Upper lobe of right lung (tissue), 1 donor: ENCODE measurements around the gene FILIP1L. TPM values are rescaled to one million over a fixed set of nuclear protein-coding genes. Genes with fewer than 3 reads are reported as not detected.

ENCODE experiments used
- ATAC-seq: fragments of 200-7000 bp; cut with Tn5 transposase; one replicate; pipeline ENCODE4 v1.9.1; 2020; ENCODE audit warnings: mild to moderate bottlenecking, moderate library complexity
- DNase-seq: peaks from one replicate; pipeline ENCODE4 v3.0.0-alpha.2; 2020
- H3K27ac ChIP-seq: fragments of 200-600 bp; one replicate; pipeline ENCODE4 v1.8.0; 2022
- H3K27me3 ChIP-seq: fragments of 200-600 bp; one replicate; pipeline ENCODE4 v1.8.0; 2022; ENCODE audit warnings: mild to moderate bottlenecking
- H3K36me3 ChIP-seq: fragments of 200-600 bp; one replicate; pipeline ENCODE4 v1.8.0; 2022
- H3K4me1 ChIP-seq: fragments of 200-600 bp; one replicate; pipeline ENCODE4 v1.8.0; 2022
- H3K4me3 ChIP-seq: fragments of 200-600 bp; one replicate; pipeline ENCODE4 v1.8.0; 2022; ENCODE audit warnings: mild to moderate bottlenecking
- H3K9me3 ChIP-seq: fragments of 200-600 bp; one replicate; pipeline ENCODE4 v1.8.0; 2022
- CTCF ChIP-seq: fragments of 200-600 bp; IDR thresholded peaks from one replicate; pipeline ENCODE4 v1.8.0; 2022; ENCODE audit warnings: antibody characterized with exemption
- intact Hi-C: fragments of 100-400 bp; cut with DNase I; formaldehyde crosslinking; loops from one replicate; pipeline ENCODE4 v1.11.0; 2022
- total RNA-seq: library from RNA; stranded (reverse); fragmentation: NEBNext Ultra II Directional; extraction: Animal tissue kit (Norgen Biotek cat#: 25700); gene quantifications from one replicate; pipeline ENCODE4 v1.2.1, GENCODE V29; 2021
- donor health status: DM: no; HTN: yes; CAD: no; lungs with severe emphysema.

FILIP1L gene
- total RNA-seq, 1 donor from 2014 or later, result 43.2 TPM

DNA sequence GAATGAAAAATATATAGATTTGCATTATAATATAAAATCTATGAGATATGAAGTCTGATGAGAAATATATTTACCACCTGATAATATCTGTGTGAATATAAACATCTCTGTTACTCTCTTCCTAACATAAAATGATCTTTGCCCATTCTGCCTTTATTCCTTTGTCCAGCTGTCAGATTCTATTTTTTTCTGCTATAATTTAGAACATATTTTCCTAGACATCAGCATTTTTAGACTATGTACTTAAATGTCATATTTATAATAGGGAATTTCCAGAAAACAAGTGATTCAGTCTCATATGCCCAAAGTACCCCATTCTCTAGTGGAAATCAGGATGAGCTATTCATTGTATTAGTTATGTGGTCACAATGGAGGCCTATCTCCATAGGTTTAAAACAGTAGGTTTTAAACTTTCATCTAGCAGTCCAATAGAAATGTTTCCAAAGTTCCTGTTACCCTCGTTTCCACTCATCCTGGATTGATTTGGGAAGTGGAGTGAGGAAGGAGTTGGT lies 83.3 kb downstream of the FILIP1L start:
- no peak for TF ChIP-seq CTCF
- intact Hi-C loops, result no loop called here
- ATAC-seq (no peak), DNase-seq (no peak)
- Histone ChIP-seq H3K4me1 (peaks cover 6% of the 10 kb centered on the region), H3K4me3 (no peak overlapping the region), H3K27me3 (no peaks in the 10 kb centered on the region), H3K27ac (no peak overlapping the region), H3K9me3 (no peaks in the 10 kb centered on the region), H3K36me3 (no peaks in the 10 kb centered on the region)

DNA sequence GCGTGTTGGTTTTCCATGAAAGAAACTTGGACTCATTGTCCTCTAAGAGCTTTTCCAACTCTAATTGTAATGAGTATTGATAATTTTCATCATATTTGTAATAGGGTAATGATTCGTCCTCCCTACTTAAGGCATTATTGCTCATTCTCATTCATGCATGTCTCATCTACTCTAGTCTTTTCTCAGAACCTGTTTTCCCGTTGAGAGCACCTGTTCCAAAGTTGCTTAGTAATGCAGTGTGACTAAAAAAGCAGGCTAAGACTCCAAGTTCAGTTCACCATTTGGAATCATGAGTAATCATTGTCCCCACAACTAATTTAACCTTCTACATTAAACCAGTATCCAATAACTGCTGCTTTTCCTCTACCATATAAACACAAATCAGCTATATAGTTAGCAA lies 84.0 kb downstream of the FILIP1L start:
- no peak overlapping the region for H3K27ac ChIP-seq
- no peak overlapping the region for H3K4me3 ChIP-seq
- intact Hi-C loops, result no loop called here
- ATAC-seq (no peak), DNase-seq (no peak)
- H3K4me1 ChIP-seq, result peaks cover 6% of the 10 kb centered on the region
- H3K36me3 ChIP-seq, result no peaks in the 10 kb centered on the region
- no peaks in the 10 kb centered on the region for H3K9me3 ChIP-seq
- no peak for TF ChIP-seq CTCF
- H3K27me3 ChIP-seq, result no peaks in the 10 kb centered on the region

- TF ChIP-seq CTCF, result no peak
- H3K36me3 ChIP-seq, result no peaks in the 10 kb centered on the region
- DNase-seq, result no peak
- intact Hi-C loops, result no loop called here
- ATAC-seq, result no peak
- H3K27ac ChIP-seq, result no peak overlapping the region
- H3K9me3 ChIP-seq, result no peaks in the 10 kb centered on the region
- peaks cover 6% of the 10 kb centered on the region for H3K4me1 ChIP-seq
- no peak overlapping the region for H3K4me3 ChIP-seq
- H3K27me3 ChIP-seq, result no peaks in the 10 kb centered on the region
Measured at GRCh38 chr3:100029689-100030088, 84.6 kb downstream of the FILIP1L start.

DNA sequence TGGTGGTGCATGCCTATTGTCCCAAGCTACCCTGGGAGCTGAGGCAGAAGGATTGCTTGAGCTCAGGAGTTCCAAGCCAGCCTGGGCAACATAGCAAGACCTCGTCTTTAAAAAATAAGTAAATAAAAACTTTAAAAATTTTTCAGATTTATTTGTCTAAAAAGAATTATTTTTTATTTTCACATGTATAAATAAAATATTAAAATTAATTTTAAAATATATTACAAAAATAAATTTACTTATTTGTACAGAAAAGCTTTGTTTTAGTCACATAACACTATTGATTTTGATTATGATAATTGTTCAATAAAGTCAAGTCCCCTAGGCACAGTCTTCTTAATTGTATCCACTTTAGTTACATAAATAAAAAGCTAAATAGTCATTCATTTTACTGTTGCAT lies 85.2 kb downstream of the FILIP1L start:
- Histone ChIP-seq H3K27ac (no peak overlapping the region), H3K36me3 (no peaks in the 10 kb centered on the region), H3K4me3 (no peak overlapping the region), H3K27me3 (no peaks in the 10 kb centered on the region), H3K4me1 (peaks cover 6% of the 10 kb centered on the region), H3K9me3 (no peaks in the 10 kb centered on the region)
- no peak for TF ChIP-seq CTCF
- ATAC-seq (no peak), DNase-seq (no peak)
- intact Hi-C loops, result no loop called here

DNA sequence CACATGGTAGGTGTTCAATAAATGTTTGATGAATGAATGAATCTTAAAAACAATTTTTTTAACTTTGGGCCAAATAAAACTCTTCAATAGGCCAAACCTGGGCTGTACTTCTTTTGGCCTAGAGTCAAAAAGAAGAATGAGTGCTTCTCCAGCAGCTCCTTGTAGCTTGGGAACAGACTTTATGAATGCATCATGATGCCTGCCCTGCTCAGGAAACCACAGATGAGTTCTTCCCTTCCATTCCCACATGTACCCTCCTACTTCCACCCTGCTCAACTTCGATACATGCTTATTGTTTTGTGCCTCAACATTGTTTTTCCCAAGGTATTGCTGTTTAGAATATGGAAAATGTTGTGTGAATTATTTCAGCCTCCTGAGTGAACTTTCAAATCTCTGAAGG lies 87.0 kb downstream of the FILIP1L start:
- no peaks in the 10 kb centered on the region for H3K9me3 ChIP-seq
- H3K27ac ChIP-seq, result no peak overlapping the region
- no peak for ATAC-seq
- no peak for DNase-seq
- no peak overlapping the region for H3K4me3 ChIP-seq
- no peaks in the 10 kb centered on the region for H3K36me3 ChIP-seq
- H3K27me3 ChIP-seq, result no peaks in the 10 kb centered on the region
- intact Hi-C loops, result no loop called here
- no peaks in the 10 kb centered on the region for H3K4me1 ChIP-seq
- no peak for TF ChIP-seq CTCF
